HepG2 (cell line): Measurements from ENCODE around the gene HNRNPR. TPM values are rescaled to one million over a fixed set of nuclear protein-coding genes. Genes with fewer than 3 reads are reported as not detected.

Experiments used
- GABPA ChIP-seq, 2 experiments: IDR thresholded peaks; 2 replicates each; pipeline ENCODE4 v1.6.1; 2011 to 2016; ENCODE audit warnings: low read depth in 2 of 2, low read length in 1 of 2, missing biosample characterization in 1 of 2, missing genetic modification characterization in 1 of 2
- GTF3A ChIP-seq: sonication (generic); formaldehyde crosslinking; conservative IDR thresholded peaks from 2 replicates; pipeline ENCODE4 v1.4.0; 2020; ENCODE audit warnings: mild to moderate bottlenecking, missing genetic modification reagents
- HIVEP1 ChIP-seq: sonication (generic); formaldehyde crosslinking; IDR thresholded peaks from 2 replicates; pipeline ENCODE4 v1.4.0; 2020; ENCODE audit warnings: mild to moderate bottlenecking, missing genetic modification reagents
- PRPF4 ChIP-seq: fragments of 200-400 bp; formaldehyde crosslinking; IDR thresholded peaks from 2 replicates; pipeline ENCODE4 v1.6.1; 2016; ENCODE audit warnings: low read length, low read depth; ENCODE audit not compliant: poor library complexity, severe bottlenecking
- SIN3B ChIP-seq: fragments of 150-350 bp; IDR thresholded peaks from 2 replicates; pipeline ENCODE4 v1.6.1; 2014; ENCODE audit warnings: low read length
- SIX1 ChIP-seq: sonication (generic); formaldehyde crosslinking; IDR thresholded peaks from 2 replicates; pipeline ENCODE4 v1.4.0; 2020; ENCODE audit warnings: missing genetic modification reagents, borderline replicate concordance
- TSC22D2 ChIP-seq: sonication (generic); formaldehyde crosslinking; IDR thresholded peaks from 2 replicates; pipeline ENCODE4 v1.5.1; 2020; ENCODE audit warnings: missing genetic modification reagents, mild to moderate bottlenecking, borderline replicate concordance
- ZMYM3 ChIP-seq: sonication (generic); formaldehyde crosslinking; IDR thresholded peaks from 2 replicates; pipeline ENCODE4 v1.5.1; 2020; ENCODE audit warnings: mild to moderate bottlenecking, missing genetic modification reagents
- ZNF292 ChIP-seq: sonication (generic); formaldehyde crosslinking; IDR thresholded peaks from 2 replicates; pipeline ENCODE4 v1.8.1; 2022; ENCODE audit warnings: mild to moderate bottlenecking, low read depth, missing genetic modification reagents, borderline replicate concordance
- ZNF44 ChIP-seq: sonication (generic); formaldehyde crosslinking; IDR thresholded peaks from 2 replicates; pipeline ENCODE4 v1.5.1; 2020; ENCODE audit warnings: mild to moderate bottlenecking, missing genetic modification reagents
- ZNF75D ChIP-seq: sonication (generic); formaldehyde crosslinking; IDR thresholded peaks from 2 replicates; pipeline ENCODE4 v1.8.1; 2023; ENCODE audit warnings: missing genetic modification reagents, mild to moderate bottlenecking, borderline replicate concordance
- polyA plus RNA-seq, 8 experiments: library from polyadenylated mRNA; depleted of rRNA in 3 of 8; stranded (reverse) in 7 of 8; unstranded in 1 of 8; fragments of >200 nt; fragmentation: Illumina TruSeq in 4 of 8; extraction: Trizol in 4 of 8; gene quantifications; 2 replicates each; pipeline versions ENCODE4 v1.2.1 to v1.2.3, GENCODE V29; 2011 to 2016; ENCODE audit warnings: low read depth in 4 of 8, missing spikeins in 1 of 8, mixed read lengths in 1 of 8; ENCODE audit not compliant: insufficient read depth in 1 of 8
- total RNA-seq, 5 experiments: library from RNA; depleted of rRNA; stranded (reverse); fragments of >200 nt; fragmentation: Illumina TruSeq; extraction: Trizol; gene quantifications; 2 replicates each; pipeline ENCODE4 v1.2.3, GENCODE V29; 2016; ENCODE audit warnings: low read depth in 1 of 5
- TF ChIP-seq, protein P1 (sequence below): sonication (generic); formaldehyde crosslinking; conservative IDR thresholded peaks from 2 replicates; pipeline ENCODE4 v1.8.0; 2022; ENCODE audit warnings: missing genetic modification reagents
- TF ChIP-seq, protein P2 (sequence below): sonication (generic); formaldehyde crosslinking; IDR thresholded peaks from 2 replicates; pipeline ENCODE4 v1.5.0; 2020; ENCODE audit warnings: mild to moderate bottlenecking, missing genetic modification reagents, borderline replicate concordance
- TF ChIP-seq, protein P3 (sequence below): sonication (generic); formaldehyde crosslinking; IDR thresholded peaks from 2 replicates; pipeline ENCODE4 v1.8.0; 2022; ENCODE audit warnings: missing genetic modification reagents, mild to moderate bottlenecking, borderline replicate concordance
- TF ChIP-seq, protein P4 (sequence below): sonication (generic); formaldehyde crosslinking; IDR thresholded peaks from 2 replicates; pipeline ENCODE4 v1.8.1; 2022; ENCODE audit warnings: mild to moderate bottlenecking, missing genetic modification reagents
- TF ChIP-seq, protein P5 (sequence below): sonication (generic); formaldehyde crosslinking; IDR thresholded peaks from 2 replicates; pipeline ENCODE4 v1.5.0; 2020; ENCODE audit warnings: missing genetic modification reagents
- TF ChIP-seq, protein P6 (sequence below): sonication (generic); formaldehyde crosslinking; IDR thresholded peaks from 2 replicates; pipeline ENCODE4 v1.4.0; 2020; ENCODE audit warnings: mild to moderate bottlenecking, missing genetic modification reagents, borderline replicate concordance

The HNRNPR gene
- total and polyA plus RNA-seq, 2 of the 13 experiments (the other 11 are each of a cell fraction or from before 2014, with no cell fraction given): 133 to 216 TPM

DNA sequence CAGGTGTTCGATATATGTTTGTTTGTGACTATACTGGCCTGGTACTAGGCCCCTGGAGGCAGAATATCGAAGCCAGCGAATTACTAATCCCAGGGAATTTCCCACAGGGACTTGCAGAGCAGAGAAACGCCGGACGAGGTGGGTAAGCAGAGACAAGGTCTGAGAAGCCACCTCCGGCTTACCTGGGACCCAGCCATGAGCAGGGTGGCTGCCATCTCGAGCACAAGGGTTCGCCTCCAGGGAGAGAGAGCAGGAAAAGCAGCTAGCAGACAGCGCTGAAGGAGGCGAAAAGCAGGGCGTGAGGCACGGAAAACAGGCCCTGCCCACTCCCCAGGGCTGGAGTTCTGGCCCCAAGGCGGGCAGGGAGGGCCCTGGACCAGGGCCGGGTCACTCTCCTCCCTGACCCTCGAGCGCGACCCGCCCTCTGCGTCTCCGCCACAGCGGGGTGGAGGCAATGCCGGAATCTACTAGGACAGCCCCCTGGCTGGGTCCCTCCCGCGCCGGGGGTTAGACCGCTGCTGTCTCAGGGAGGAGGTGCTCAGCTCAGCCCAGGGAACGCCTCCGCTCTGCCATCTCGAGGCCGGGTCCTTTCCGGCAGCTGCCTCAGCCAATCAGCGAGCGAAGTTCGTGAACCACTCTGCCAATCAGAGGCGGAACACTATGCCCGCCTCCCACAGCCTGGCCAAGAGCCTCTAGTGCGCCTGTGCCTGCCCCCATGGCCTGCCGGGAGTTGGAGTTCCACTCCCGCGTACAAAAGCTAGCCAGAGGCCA, 23.9 kb upstream of the HNRNPR start (continued):
- no peak for TF ChIP-seq TSC22D2 (CRISPR knock-in tag)
- 0 out of 2 replicates have a peak, but pooled peaks have one; percentile 25 for TF ChIP-seq ZNF44 (CRISPR knock-in tag)
- TF ChIP-seq GABPA (IDR thresholded peaks at IDR 0.05; ENCODE audit: low read depth, low read length): peak; percentile 47
- peak; percentile 84 for TF ChIP-seq GABPA (CRISPR knock-in tag; IDR thresholded peaks at IDR 0.05; ENCODE audit: low read depth)
- 0 out of 2 replicates have a peak, but pooled peaks have one; percentile 36 for TF ChIP-seq HIVEP1
- peak; percentile 46; the same call in 1 of the 2 replicates for TF ChIP-seq ZNF292 (CRISPR knock-in tag)
- no peak for TF ChIP-seq ZNF75D (CRISPR knock-in tag)
- TF ChIP-seq, protein P1, sequence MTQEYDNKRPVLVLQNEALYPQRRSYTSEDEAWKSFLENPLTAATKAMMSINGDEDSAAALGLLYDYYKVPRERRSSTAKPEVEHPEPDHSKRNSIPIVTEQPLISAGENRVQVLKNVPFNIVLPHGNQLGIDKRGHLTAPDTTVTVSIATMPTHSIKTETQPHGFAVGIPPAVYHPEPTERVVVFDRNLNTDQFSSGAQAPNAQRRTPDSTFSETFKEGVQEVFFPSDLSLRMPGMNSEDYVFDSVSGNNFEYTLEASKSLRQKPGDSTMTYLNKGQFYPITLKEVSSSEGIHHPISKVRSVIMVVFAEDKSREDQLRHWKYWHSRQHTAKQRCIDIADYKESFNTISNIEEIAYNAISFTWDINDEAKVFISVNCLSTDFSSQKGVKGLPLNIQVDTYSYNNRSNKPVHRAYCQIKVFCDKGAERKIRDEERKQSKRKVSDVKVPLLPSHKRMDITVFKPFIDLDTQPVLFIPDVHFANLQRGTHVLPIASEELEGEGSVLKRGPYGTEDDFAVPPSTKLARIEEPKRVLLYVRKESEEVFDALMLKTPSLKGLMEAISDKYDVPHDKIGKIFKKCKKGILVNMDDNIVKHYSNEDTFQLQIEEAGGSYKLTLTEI (CRISPR knock-in tag): no peak
- TF ChIP-seq, protein P2, sequence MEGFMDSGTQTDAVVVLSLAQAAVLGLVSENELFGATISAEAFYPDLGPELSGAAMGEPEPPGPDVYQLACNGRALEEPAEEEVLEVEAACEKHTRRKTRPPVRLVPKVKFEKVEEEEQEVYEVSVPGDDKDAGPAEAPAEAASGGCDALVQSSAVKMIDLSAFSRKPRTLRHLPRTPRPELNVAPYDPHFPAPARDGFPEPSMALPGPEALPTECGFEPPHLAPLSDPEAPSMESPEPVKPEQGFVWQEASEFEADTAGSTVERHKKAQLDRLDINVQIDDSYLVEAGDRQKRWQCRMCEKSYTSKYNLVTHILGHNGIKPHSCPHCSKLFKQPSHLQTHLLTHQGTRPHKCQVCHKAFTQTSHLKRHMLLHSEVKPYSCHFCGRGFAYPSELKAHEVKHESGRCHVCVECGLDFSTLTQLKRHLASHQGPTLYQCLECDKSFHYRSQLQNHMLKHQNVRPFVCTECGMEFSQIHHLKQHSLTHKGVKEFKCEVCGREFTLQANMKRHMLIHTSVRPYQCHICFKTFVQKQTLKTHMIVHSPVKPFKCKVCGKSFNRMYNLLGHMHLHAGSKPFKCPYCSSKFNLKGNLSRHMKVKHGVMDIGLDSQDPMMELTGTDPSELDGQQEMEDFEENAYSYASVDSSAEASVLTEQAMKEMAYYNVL: no peak; the same call in 1 of the 2 replicates
- TF ChIP-seq, protein P3, sequence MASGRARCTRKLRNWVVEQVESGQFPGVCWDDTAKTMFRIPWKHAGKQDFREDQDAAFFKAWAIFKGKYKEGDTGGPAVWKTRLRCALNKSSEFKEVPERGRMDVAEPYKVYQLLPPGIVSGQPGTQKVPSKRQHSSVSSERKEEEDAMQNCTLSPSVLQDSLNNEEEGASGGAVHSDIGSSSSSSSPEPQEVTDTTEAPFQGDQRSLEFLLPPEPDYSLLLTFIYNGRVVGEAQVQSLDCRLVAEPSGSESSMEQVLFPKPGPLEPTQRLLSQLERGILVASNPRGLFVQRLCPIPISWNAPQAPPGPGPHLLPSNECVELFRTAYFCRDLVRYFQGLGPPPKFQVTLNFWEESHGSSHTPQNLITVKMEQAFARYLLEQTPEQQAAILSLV (CRISPR knock-in tag): no peak
- TF ChIP-seq, protein P4, sequence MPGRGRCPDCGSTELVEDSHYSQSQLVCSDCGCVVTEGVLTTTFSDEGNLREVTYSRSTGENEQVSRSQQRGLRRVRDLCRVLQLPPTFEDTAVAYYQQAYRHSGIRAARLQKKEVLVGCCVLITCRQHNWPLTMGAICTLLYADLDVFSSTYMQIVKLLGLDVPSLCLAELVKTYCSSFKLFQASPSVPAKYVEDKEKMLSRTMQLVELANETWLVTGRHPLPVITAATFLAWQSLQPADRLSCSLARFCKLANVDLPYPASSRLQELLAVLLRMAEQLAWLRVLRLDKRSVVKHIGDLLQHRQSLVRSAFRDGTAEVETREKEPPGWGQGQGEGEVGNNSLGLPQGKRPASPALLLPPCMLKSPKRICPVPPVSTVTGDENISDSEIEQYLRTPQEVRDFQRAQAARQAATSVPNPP (CRISPR knock-in tag): no peak
- peak; percentile 38; the same call in 1 of the 2 replicates for TF ChIP-seq ZMYM3 (CRISPR knock-in tag)
- no peak for TF ChIP-seq SIN3B
- TF ChIP-seq, protein P5, sequence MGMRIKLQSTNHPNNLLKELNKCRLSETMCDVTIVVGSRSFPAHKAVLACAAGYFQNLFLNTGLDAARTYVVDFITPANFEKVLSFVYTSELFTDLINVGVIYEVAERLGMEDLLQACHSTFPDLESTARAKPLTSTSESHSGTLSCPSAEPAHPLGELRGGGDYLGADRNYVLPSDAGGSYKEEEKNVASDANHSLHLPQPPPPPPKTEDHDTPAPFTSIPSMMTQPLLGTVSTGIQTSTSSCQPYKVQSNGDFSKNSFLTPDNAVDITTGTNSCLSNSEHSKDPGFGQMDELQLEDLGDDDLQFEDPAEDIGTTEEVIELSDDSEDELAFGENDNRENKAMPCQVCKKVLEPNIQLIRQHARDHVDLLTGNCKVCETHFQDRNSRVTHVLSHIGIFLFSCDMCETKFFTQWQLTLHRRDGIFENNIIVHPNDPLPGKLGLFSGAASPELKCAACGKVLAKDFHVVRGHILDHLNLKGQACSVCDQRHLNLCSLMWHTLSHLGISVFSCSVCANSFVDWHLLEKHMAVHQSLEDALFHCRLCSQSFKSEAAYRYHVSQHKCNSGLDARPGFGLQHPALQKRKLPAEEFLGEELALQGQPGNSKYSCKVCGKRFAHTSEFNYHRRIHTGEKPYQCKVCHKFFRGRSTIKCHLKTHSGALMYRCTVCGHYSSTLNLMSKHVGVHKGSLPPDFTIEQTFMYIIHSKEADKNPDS (CRISPR knock-in tag): no peak
- TF ChIP-seq GTF3A (CRISPR knock-in tag): 0 out of 2 replicates have a peak, but pooled peaks have one; percentile 29
- no peak for TF ChIP-seq SIX1 (CRISPR knock-in tag)
- TF ChIP-seq PRPF4: no peak
- TF ChIP-seq, protein P6, sequence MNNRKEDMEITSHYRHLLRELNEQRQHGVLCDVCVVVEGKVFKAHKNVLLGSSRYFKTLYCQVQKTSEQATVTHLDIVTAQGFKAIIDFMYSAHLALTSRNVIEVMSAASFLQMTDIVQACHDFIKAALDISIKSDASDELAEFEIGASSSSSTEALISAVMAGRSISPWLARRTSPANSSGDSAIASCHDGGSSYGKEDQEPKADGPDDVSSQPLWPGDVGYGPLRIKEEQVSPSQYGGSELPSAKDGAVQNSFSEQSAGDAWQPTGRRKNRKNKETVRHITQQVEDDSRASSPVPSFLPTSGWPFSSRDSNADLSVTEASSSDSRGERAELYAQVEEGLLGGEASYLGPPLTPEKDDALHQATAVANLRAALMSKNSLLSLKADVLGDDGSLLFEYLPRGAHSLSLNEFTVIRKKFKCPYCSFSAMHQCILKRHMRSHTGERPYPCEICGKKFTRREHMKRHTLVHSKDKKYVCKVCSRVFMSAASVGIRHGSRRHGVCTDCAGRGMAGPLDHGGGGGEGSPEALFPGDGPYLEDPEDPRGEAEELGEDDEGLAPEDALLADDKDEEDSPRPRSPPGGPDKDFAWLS: no peak
